Stomach smooth muscle (tissue), 2 donors: ENCODE measurements around the gene NAALAD2.
"Not testable (repeated sequence)": the region's sequence is repeated elsewhere in the genome, so short reads cannot be mapped to it uniquely, and the experiment has no call there.

Source experiments
- H3K27ac ChIP-seq: one replicate; pipeline ENCODE4 v1.7.0; 2013; ENCODE audit warnings: mild to moderate bottlenecking, low read length, inconsistent platforms
- H3K27me3 ChIP-seq, 2 donors: one replicate each; pipeline ENCODE4 v1.7.0; 2013; ENCODE audit warnings: low read length in 2 of 2; ENCODE audit not compliant: insufficient read depth in 2 of 2, control insufficient read depth in 1 of 2
- H3K36me3 ChIP-seq, 2 donors: one replicate each; pipeline ENCODE4 v1.7.0; 2013; ENCODE audit warnings: low read length in 2 of 2; ENCODE audit not compliant: control insufficient read depth in 2 of 2, insufficient read depth in 2 of 2
- H3K4me1 ChIP-seq: one replicate; pipeline ENCODE4 v1.7.0; 2013; ENCODE audit warnings: low read length; ENCODE audit not compliant: control insufficient read depth, insufficient read depth
- H3K4me3 ChIP-seq, 2 donors: one replicate each; pipeline ENCODE4 v1.7.0; 2013; ENCODE audit warnings: low read length in 2 of 2
- H3K9ac ChIP-seq, 2 donors: one replicate each; pipeline ENCODE4 v1.7.0; 2013; ENCODE audit warnings: low read length in 2 of 2, mild to moderate bottlenecking in 1 of 2
- H3K9me3 ChIP-seq, 2 donors: one replicate each; pipeline ENCODE4 v1.7.0; 2013; ENCODE audit warnings: low read length in 2 of 2; ENCODE audit not compliant: control insufficient read depth in 2 of 2
- donor health status: healthy.
- donor health status: Pancreatic carcinoma.

NAALAD2 gene

DNA sequence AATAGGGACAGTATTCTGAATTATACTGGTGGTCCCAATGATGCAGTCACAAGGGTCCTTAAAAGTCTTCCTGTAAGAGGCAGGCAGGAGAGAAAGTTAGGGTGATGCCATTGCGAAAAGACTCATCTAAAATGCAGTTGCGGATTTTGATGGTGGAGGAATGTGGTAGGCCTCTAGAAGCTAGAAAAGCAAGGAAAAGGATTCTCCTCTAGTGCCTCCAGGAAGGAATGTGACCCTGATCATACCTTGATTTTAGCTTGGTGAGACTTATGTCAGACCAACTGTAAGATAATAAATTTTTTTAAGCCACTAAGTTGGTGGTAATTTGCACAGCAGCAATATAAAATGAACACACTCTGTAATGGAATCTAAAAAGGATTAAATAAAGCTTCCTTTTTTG is 54.5 kb downstream of the NAALAD2 start:
- Histone ChIP-seq H3K4me3 (no peak overlapping the region), H3K27ac (no peak overlapping the region), H3K36me3 (no peaks in the 10 kb centered on the region), H3K4me1 (no peaks in the 10 kb centered on the region), H3K9ac (no peak overlapping the region), H3K27me3 (no peaks in the 10 kb centered on the region), H3K9me3 (no peaks in the 10 kb centered on the region)

DNA sequence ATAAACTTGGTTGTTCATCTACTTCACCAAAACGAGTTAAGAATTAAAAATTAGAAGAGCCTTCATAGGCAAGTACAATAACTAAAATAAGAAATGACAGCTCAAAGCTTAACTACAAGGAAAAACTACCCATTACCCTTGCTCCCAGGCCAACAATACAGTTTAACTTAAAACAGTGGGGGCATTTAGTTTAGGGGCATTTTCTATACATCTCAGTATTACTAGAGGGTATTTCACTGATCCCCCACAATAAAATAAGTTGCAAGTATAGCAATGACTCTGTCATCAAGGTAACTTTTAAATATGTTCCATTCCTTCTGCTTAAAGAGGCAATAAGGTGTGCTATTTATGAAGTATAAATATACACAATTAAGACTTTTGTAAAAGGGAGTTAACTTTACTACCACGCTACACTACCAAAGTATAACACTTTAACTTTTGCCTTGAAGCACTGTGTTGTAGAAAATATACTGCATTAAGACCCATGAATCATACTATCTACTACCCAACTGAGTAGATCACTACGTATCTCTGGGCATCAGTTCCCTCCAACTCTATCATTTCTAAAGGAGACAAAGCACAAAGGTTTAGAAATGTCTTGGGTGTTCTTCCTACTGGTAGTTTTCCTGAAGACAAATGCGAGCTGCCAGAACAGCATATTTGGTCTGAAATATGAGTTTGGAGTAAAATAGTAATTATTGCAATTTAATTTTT is 58.6 kb downstream of the NAALAD2 start:
- Histone ChIP-seq H3K4me1 (no peaks in the 10 kb centered on the region), H3K9me3 (no peaks in the 10 kb centered on the region), H3K36me3 (no peaks in the 10 kb centered on the region), H3K27ac (no peak overlapping the region), H3K27me3 (no peaks in the 10 kb centered on the region), H3K9ac (no peak overlapping the region), H3K4me3 (no peak overlapping the region)

DNA sequence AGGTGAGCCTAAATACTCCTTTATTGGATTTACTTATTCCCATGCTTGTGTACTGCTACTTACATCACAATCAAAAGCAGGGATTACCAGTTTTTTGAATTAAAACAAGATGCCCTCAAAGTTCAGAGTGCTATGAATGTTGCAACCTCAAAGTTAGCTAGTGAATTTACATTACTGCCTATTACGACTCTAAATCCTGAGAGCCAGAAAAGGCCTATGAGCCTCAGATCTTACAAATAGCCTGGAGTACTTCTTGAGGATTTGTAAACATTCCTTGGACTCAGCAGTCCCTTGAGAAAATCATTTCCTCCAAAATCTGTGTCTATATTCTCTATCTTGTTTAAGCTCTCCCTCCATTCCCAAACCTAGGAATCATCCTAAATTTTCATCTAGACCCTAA is 62.9 kb downstream of the NAALAD2 start:
- Histone ChIP-seq H3K4me3 (no peak overlapping the region), H3K9ac (no peak overlapping the region), H3K4me1 (no peaks in the 10 kb centered on the region), H3K27ac (no peak overlapping the region), H3K9me3 (no peaks in the 10 kb centered on the region), H3K36me3 (peaks cover 0 to under 1% of the 10 kb centered on the region in 2 donors), H3K27me3 (no peaks in the 10 kb centered on the region)

DNA sequence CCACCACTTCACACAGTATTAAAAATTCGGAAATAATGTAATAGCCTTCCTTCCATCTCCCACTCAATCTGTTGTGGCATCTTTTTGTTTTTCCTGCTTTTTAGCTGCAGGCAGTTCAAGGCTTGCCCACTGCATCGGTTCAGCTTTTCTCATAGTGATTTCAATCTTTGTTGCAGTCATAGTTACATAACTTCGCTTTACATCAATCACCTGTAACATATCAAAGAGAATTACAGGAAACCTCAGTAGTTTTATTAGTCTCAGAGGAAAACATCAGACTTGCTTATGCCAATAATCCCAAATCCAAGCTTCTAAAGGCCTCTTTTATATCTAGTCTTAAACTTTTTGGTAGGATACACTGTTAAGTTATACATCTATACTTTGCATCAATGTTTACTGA is 67.9 kb downstream of the NAALAD2 start:
- H3K36me3 ChIP-seq, result peaks cover 2 to 8% of the 10 kb centered on the region in 2 donors
- no peak overlapping the region for H3K4me3 ChIP-seq
- H3K9me3 ChIP-seq, result no peaks in the 10 kb centered on the region
- no peak overlapping the region for H3K9ac ChIP-seq
- no peaks in the 10 kb centered on the region for H3K4me1 ChIP-seq
- no peak overlapping the region for H3K27ac ChIP-seq
- H3K27me3 ChIP-seq, result no peaks in the 10 kb centered on the region

DNA sequence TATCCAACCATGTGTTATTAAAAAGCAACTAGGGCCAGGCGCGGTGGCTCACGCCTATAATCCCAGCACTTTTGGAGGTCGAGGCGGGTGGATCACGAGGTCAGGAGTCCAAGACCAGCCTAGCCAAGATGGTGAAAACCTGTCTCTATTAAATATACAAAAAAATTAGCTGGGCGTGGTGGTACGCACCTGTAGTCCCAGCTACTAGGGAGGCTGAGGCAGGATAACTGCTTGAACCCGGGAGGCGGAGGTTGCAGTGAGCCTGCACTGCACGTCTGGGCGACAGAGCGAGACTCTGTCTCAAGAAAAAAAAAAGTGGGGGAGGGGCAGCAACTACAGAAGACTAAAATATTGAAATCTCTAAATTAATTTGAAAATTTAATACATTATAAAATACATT is 69.9 kb downstream of the NAALAD2 start:
- H3K27ac ChIP-seq, result no peak overlapping the region
- H3K4me1 ChIP-seq, result no peaks in the 10 kb centered on the region
- no peak overlapping the region for H3K9ac ChIP-seq
- peaks cover 5 to 12% of the 10 kb centered on the region in 2 donors for H3K36me3 ChIP-seq
- no peak overlapping the region for H3K4me3 ChIP-seq
- no peaks in the 10 kb centered on the region for H3K27me3 ChIP-seq
- H3K9me3 ChIP-seq, result no peaks in the 10 kb centered on the region

DNA sequence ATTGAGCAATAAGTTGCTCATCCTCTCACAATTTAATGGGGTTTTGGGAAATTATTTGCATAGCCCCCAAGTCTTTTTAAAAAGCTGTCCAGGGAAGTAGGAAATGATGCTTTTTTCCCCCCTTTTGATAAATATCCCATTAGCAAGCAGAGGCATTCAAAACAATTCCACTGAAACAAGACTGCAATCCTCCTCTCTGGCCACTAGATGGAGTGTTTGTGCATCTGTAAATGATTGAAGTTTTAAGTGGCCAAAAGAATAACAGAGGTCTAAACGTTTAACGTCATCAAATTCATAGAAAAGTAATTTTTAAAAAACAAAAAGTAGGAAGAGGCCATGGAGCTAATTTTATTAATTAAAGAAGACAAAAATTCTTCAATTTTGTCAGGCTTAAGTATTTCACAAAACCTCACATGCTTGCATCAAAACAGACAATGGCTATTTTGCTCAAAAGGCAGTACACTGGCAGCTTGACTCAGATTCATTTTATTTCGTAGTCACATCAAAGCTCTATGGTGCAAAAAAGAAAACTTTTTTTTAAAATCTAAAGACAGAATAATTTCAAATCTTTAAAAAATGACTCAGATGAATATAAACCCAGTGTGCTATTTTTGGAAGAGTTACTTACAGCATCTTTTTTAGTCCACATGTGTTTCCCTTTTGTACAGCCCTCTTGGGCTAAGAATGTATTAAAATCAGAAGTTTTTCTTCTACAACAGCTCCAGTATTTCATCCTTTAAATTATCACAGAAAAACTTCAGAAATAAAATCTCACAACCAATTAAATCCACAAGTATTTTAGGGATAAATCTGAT is 70.6 kb downstream of the NAALAD2 start:
- H3K27me3 ChIP-seq, result no peaks in the 10 kb centered on the region
- H3K4me3 ChIP-seq, result no peak overlapping the region
- H3K36me3 ChIP-seq, result peaks cover 11 to 17% of the 10 kb centered on the region in 2 donors

DNA sequence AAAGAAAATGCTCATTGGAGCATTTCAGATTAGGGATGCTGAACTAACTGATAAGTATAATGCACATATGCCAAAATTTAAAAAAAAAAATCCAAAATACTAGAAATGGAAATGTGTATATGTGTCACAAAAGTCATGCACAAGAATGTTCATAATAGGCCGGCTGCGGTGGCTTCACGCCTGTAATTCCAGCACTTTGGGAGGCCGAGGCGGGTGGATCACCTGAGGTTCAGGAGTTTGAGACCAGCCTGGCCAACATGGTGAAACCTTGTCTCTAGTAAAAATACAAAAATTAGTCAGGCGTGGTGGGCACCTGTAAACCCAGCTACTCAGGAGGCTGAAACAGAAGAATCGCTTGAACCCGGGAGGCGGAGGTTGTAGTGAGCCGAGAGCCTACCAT is 73.5 kb downstream of the NAALAD2 start:
- H3K27ac ChIP-seq, H3K4me3 ChIP-seq, H3K4me1 ChIP-seq, H3K9ac ChIP-seq, H3K9me3 ChIP-seq, H3K27me3 ChIP-seq: not testable (repeated sequence)
- peaks cover 9 to 23% of the 10 kb centered on the region in 2 donors for H3K36me3 ChIP-seq

More for the DNA sequence above, 70.6 kb downstream of the NAALAD2 start:
- H3K9ac ChIP-seq, result no peak overlapping the region
- no peaks in the 10 kb centered on the region for H3K9me3 ChIP-seq
- H3K27ac ChIP-seq, result no peak overlapping the region
- H3K4me1 ChIP-seq, result no peaks in the 10 kb centered on the region

DNA sequence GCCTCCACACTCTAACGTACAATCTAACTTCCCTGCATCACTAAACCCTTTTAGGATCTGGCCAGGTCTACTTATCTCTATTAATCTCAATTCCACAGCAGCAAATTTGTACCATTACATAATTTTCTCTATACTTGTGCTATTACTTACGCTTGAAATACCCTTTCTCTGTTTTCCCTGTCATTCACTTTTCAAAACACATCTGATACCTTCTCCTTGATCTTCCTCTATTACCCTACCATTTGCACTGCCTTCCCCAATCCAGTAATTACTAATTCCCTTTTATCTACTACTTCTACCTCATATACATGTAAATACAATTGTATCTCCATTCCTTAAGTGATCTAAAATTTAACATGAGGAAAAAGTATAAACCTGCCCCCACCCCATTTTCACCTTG is 74.4 kb downstream of the NAALAD2 start:
- H3K27ac ChIP-seq, result no peak overlapping the region
- no peak overlapping the region for H3K9ac ChIP-seq
- no peaks in the 10 kb centered on the region for H3K9me3 ChIP-seq
- H3K27me3 ChIP-seq, result no peaks in the 10 kb centered on the region
- no peaks in the 10 kb centered on the region for H3K4me1 ChIP-seq
- no peak overlapping the region for H3K4me3 ChIP-seq
- peaks cover 9 to 29% of the 10 kb centered on the region in 2 donors for H3K36me3 ChIP-seq

DNA sequence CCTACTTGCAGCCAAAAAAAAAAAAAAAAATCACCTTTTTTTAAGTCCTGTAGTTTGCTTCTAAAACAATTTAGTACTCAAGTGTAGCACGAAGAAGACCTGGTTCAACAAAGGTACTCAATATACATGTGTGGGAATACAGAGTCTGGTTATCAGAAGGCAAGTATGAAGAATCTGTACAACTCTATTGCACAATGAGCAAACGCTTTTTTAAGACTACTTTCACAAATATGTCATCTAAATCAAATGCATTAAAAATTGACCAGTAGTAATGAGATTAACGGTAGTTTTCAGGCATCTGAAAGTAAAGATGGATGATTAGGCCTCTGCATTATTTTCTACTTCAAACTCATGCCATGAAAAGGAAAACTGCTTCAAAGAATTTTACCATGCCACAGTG is 78.9 kb downstream of the NAALAD2 start:
- Histone ChIP-seq H3K4me3 (no peak overlapping the region), H3K27me3 (no peaks in the 10 kb centered on the region), H3K27ac (no peak overlapping the region), H3K36me3 (peaks cover 9 to 21% of the 10 kb centered on the region in 2 donors), H3K4me1 (no peaks in the 10 kb centered on the region), H3K9me3 (no peaks in the 10 kb centered on the region), H3K9ac (no peak overlapping the region)

DNA sequence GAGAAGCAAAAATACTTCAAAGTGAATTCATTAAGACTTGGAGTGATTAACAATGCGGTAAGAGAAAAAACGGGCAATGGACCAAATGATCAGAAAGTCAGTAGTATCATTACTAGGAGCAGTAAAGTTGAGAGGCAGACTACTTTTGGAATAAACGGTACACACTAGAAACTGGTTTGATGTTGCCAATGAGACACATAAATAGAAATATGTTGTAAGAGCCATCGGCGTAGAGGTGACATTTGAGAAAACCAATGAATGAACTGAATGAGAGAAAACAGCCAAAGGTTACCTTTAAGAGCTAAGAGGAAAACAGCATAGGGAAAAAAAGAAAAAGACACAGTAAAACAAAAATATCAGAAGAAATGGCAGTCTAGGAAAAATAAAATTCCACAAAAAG is 82.1 kb downstream of the NAALAD2 start:
- Histone ChIP-seq H3K4me1 (peaks cover 11% of the 10 kb centered on the region), H3K36me3 (peaks cover 0 to 8% of the 10 kb centered on the region in 2 donors), H3K9ac (no peak overlapping the region), H3K9me3 (no peaks in the 10 kb centered on the region), H3K27ac (no peak overlapping the region), H3K4me3 (no peak overlapping the region), H3K27me3 (no peaks in the 10 kb centered on the region)

DNA sequence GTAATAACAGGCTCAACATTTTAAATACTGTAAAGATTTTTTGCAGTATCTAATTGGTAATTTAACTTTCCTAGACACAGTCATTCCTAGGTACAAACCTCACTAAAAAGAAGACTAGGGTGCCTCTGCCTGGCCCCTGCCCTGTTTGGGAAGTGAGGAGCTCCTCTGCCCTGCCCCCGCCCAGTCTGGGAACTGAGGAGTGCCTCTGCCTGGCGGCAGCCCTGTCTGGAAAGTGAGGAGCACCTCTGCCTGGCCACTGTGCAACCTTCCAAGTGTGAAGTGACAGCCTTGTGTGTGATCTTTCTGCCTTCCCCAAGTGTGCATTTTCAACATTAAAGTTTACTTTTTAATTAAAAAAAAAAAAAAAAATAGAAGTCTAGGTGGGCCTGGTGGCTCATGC is 84.1 kb downstream of the NAALAD2 start:
- H3K27ac ChIP-seq, result no peak overlapping the region
- no peak overlapping the region for H3K9ac ChIP-seq
- no peaks in the 10 kb centered on the region for H3K9me3 ChIP-seq
- no peaks in the 10 kb centered on the region for H3K27me3 ChIP-seq
- H3K4me3 ChIP-seq, result no peak overlapping the region
- H3K36me3 ChIP-seq, result peaks cover 0 to under 1% of the 10 kb centered on the region in 2 donors
- peaks cover 11% of the 10 kb centered on the region for H3K4me1 ChIP-seq
